Measurements from ENCODE around the gene SPSB1.

SPSB1 gene

DNA sequence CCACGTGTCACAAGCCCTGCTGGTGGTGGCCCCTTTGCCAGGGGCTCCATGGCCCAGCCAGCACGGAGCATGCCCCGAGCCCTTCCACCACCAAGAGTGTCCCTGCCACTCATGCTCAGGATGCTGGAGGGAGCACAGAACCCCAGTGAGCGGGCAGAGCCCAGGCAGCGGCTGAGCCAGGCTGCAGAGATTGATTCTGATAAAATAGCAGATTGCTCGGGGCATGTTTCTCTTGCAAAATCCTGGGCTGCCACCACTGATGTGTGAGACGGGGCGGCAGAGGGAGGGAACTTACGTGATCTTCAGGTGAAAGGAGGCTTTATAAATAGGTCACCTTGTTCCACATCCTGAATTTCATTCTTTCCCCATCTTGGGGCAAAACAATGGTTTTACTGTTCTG is 53.2 kb downstream of the SPSB1 start:
- Histone ChIP-seq H3K4me3 (replicated peaks; ENCODE audit: insufficient read depth, low read length) (no peak overlapping the region), H3K27me3 (ENCODE audit: insufficient read depth, poor library complexity, severe bottlenecking) (peaks cover 14% of the 10 kb centered on the region), H3K27ac (replicated peaks) (no peak overlapping the region)
- no peak for DNase-seq (ENCODE audit: low read depth in 1 of 2, low spot score in 1 of 2)
- TF ChIP-seq, protein P1, sequence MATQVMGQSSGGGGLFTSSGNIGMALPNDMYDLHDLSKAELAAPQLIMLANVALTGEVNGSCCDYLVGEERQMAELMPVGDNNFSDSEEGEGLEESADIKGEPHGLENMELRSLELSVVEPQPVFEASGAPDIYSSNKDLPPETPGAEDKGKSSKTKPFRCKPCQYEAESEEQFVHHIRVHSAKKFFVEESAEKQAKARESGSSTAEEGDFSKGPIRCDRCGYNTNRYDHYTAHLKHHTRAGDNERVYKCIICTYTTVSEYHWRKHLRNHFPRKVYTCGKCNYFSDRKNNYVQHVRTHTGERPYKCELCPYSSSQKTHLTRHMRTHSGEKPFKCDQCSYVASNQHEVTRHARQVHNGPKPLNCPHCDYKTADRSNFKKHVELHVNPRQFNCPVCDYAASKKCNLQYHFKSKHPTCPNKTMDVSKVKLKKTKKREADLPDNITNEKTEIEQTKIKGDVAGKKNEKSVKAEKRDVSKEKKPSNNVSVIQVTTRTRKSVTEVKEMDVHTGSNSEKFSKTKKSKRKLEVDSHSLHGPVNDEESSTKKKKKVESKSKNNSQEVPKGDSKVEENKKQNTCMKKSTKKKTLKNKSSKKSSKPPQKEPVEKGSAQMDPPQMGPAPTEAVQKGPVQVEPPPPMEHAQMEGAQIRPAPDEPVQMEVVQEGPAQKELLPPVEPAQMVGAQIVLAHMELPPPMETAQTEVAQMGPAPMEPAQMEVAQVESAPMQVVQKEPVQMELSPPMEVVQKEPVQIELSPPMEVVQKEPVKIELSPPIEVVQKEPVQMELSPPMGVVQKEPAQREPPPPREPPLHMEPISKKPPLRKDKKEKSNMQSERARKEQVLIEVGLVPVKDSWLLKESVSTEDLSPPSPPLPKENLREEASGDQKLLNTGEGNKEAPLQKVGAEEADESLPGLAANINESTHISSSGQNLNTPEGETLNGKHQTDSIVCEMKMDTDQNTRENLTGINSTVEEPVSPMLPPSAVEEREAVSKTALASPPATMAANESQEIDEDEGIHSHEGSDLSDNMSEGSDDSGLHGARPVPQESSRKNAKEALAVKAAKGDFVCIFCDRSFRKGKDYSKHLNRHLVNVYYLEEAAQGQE (IDR thresholded peaks at IDR 0.05; ENCODE audit: insufficient replicate concordance, low read depth), result no peak
- TF ChIP-seq SPI1 (IDR thresholded peaks at IDR 0.05; ENCODE audit: borderline replicate concordance, low read depth) (no peak), GABPA (IDR thresholded peaks at IDR 0.05; ENCODE audit: low read depth) (no peak), POLR2AphosphoS5 (IDR thresholded peaks at IDR 0.05; ENCODE audit: low read depth) (no peak)
- TF ChIP-seq, protein P2, sequence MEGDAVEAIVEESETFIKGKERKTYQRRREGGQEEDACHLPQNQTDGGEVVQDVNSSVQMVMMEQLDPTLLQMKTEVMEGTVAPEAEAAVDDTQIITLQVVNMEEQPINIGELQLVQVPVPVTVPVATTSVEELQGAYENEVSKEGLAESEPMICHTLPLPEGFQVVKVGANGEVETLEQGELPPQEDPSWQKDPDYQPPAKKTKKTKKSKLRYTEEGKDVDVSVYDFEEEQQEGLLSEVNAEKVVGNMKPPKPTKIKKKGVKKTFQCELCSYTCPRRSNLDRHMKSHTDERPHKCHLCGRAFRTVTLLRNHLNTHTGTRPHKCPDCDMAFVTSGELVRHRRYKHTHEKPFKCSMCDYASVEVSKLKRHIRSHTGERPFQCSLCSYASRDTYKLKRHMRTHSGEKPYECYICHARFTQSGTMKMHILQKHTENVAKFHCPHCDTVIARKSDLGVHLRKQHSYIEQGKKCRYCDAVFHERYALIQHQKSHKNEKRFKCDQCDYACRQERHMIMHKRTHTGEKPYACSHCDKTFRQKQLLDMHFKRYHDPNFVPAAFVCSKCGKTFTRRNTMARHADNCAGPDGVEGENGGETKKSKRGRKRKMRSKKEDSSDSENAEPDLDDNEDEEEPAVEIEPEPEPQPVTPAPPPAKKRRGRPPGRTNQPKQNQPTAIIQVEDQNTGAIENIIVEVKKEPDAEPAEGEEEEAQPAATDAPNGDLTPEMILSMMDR (IDR thresholded peaks at IDR 0.05; ENCODE audit: insufficient read depth, low read length), result no peak

DNA sequence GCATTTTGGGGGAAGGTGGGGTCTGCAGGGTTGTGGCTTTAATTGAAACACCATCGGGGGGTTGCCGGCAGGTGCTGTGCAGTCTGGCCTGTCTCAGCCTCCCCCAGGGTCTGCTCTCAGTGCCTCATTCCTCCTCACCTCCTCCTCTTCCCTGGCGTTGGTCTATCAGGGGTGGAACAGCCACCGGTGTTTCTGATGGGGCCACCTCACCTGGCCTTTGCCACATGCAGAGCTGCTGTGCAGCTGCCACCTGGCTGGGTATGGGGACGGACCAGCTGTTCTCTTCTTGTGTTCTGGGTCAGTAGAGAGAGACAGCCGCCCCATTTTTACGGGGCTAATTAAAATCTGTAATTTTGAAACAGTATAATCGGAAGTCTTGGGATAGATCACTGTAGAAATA is 53.9 kb downstream of the SPSB1 start:
- H3K27me3 ChIP-seq (ENCODE audit: insufficient read depth, poor library complexity, severe bottlenecking), result peaks cover 14% of the 10 kb centered on the region

DNA sequence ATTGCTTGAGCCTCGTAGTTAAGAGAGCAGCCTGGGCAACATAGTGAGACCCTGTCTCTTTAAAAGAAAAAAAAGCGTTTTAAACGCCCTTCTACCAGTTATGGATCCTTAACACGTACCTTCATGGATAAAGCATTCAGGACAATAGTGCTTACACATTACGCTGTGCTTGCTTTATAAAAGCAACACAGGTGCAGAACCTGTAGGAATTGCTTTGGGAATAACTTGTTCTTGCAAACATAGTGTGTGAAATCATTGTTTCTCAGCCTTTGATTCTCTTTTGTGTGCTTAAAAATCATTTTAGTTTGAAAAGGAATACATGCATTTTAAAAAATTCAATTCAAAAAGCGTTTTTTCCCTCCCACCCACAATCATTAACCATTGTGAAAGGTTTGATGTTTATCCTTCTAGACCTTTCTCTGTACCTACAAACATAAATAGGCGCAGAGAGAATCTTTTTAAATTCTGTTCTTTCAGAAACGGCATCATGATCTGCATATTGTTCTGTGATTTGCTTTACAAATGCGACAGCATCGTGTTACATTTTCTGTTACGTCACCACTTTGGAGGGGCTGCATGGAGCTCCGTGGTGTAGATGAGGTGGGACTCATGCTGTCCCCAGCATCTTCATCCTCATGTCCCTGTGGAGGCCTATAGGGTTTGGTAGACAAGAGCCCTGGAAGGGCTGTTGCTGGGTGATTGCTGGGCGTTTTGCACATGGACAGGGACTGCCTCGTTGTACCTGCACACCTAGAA is 54.6 kb downstream of the SPSB1 start:
- Histone ChIP-seq H3K27ac (replicated peaks) (no peak overlapping the region), H3K4me3 (replicated peaks; ENCODE audit: insufficient read depth, low read length) (no peak overlapping the region), H3K27me3 (ENCODE audit: insufficient read depth, poor library complexity, severe bottlenecking) (peaks cover 14% of the 10 kb centered on the region)
- TF ChIP-seq POLR2AphosphoS5 (IDR thresholded peaks at IDR 0.05; ENCODE audit: low read depth), result no peak
- TF ChIP-seq, protein P1 (IDR thresholded peaks at IDR 0.05; ENCODE audit: insufficient replicate concordance, low read depth), result no peak
- TF ChIP-seq SPI1 (IDR thresholded peaks at IDR 0.05; ENCODE audit: borderline replicate concordance, low read depth), result no peak
- TF ChIP-seq, protein P2 (IDR thresholded peaks at IDR 0.05; ENCODE audit: insufficient read depth, low read length), result no peak
- TF ChIP-seq GABPA (IDR thresholded peaks at IDR 0.05; ENCODE audit: low read depth), result no peak
- no peak for DNase-seq (ENCODE audit: low read depth in 1 of 2, low spot score in 1 of 2)

More for the DNA sequence above, 53.9 kb downstream of the SPSB1 start:
- H3K4me3 ChIP-seq (replicated peaks; ENCODE audit: insufficient read depth, low read length), result no peak overlapping the region
- TF ChIP-seq, protein P2 (IDR thresholded peaks at IDR 0.05; ENCODE audit: insufficient read depth, low read length), result no peak
- TF ChIP-seq POLR2AphosphoS5 (IDR thresholded peaks at IDR 0.05; ENCODE audit: low read depth) (no peak), SPI1 (IDR thresholded peaks at IDR 0.05; ENCODE audit: borderline replicate concordance, low read depth) (no peak), GABPA (IDR thresholded peaks at IDR 0.05; ENCODE audit: low read depth) (no peak)
- TF ChIP-seq, protein P1 (IDR thresholded peaks at IDR 0.05; ENCODE audit: insufficient replicate concordance, low read depth), result no peak
- no peak for DNase-seq (ENCODE audit: low read depth in 1 of 2, low spot score in 1 of 2)
- no peak overlapping the region for H3K27ac ChIP-seq (replicated peaks)

Data from HL-60 (cell line).